Measurements from ENCODE around the gene DUSP21.
"Not testable (repeated sequence)": the region's sequence is repeated elsewhere in the genome, so short reads cannot be mapped to it uniquely, and the experiment has no call there.

Gene DUSP21

GRCh38 chrX:44843753-44844152, at the start of gene DUSP21:
Gene DUSP21, plus strand, starts transcription at chrX:44844021. Its CDS starts 112 bp downstream, at chrX:44844133.
- DNase-seq, result no peak

- no peak for DNase-seq
Measured at GRCh38 chrX:44795945-44796450, 47.8 kb upstream of the DUSP21 start.

GRCh38 chrX:44802613-44803012, 41.2 kb upstream of the DUSP21 start:
- no peak for DNase-seq

DNA sequence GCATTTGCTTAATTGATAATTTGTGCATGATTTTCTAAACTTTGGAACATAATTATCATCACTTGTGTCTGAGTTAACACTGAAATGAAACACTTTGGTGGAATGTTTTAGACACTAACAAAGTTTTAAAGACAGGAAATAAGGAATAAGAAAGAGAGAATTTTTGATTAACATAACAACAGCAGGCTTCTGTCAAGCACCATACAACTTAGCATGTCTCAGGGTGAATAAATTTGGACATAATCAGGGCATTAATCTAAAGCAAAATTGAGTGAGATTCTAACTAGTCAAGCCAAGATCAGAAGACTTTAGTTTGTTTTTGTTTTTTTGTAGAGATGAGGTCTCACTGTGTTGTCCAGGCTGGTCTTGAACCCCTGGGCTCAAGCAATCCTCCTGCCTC, 28.1 kb upstream of the DUSP21 start:
- no peak for DNase-seq

DNA sequence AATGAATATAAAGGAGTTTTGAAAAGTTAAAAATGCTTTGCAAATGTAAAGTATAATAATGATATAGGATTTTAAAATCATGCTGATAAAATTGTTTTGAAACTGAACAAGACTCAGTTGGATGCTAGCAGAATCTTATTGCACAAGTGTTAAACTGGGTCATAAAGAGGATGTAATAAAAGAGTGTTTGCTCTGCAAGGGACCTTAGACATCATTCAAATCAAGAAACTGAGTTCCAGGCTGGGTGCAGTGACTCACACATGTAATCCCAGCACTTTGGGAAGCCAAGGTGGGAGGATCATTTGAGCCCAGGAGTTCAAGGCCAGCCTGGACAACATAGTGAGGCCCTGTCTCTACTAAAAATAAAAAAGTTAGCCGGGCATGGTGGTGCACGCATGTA, 27.5 kb upstream of the DUSP21 start:
- no peak for DNase-seq

DNA sequence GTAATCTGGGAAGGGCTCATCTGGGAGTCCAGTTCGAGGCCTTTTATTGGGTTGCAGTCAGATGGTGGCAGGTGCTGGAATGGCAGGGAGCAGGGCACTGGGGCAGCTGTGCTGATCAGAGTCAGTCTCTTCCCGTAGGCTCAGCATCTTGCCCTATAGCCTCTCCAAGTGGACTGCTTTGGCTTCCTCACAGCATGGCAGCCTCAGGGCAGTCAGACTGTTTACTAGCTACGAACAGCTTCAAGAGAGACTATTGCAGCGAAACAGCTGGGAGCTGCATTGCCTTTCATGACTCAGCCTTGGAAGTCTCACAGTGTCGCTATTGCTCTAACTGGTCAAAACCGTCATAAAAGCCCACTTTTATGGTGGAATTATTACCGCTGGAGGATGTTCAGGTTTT, 26.8 kb upstream of the DUSP21 start:
- no peak for DNase-seq

DNA sequence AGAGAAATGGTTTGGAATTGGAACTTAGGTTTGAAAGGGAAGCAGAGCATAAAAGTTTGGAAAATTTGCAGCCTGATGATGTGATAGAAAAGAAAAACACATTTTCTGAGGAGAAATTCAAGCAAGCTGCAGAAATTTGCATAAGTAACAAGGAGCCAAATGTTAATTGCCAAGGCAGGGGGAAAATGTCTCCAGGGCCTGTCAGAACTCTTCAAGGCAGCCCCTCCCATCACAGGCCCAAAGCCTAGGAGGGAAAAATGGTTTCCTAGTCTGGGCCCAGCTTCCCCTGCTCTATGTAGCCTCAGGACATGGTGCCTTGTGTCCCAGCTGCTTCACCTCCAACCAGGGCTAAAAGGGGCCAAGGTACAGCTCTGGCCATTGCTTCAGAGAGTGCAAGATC, 21.2 kb upstream of the DUSP21 start:
- no peak for DNase-seq

DNA sequence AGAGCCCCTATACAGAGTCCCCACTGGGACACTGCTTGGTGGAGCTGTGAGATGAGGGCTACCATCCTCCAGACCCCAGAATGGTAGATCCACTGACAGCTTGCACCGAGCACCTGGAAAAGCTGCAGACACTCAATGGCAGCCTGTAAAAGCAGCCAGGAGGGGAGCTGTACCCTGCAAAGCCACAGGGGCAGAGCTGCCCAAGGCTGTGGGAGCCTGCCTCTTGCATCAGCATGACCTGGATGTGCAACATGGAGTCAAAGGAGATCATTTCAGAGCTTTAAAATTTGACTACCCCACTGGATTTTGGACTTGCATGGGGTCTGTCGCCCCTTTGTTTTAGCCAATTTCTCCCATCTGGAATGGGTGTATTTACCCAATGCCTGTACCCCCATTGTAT, 20.6 kb upstream of the DUSP21 start:
- not testable (repeated sequence) for DNase-seq

DNA sequence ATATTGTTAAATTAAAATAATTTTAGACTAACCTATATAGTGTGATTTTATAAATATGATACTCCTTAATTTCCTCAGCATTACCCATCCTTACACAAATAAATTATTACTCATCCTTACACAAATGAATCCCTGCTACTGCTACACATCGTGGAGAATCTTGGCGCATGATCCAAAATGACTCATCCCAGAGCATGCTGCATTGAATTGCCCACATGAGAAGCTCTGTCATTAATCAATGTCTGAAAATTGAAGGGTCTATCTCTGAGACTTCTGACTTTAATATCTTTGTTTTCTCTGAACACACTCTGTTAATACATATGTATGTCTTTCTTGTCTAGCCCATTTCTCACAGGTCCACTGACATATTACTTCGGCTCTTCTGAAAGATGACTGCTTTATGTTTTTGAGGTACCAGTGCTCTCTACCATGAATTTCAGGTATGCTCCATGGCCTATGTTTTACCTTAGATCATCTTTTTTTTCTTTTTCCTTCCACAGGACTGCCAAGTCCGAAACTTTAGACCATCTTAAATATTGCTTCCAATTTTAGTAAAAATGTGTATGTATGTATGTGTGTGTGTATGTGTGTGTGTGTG, 15.7 kb upstream of the DUSP21 start:
- no peak for DNase-seq

DNA sequence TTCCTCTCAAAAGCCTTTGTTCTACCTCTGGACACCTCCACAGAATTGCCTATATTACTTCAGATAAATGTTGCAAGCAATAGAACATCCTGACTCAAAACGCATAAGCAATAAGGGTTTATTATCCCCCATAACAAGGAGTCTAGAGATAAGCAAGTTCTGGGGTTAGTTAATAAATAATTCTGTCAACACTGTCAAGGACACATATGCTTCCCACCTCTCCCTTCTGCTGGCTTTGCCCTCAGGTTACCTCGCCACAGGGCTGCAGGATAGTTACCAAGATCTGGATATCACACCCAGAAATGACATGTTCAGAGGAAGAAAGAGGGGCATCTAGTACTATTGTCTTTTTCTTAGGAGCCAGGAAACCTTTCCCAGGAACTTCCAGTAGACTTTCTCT, 14.0 kb upstream of the DUSP21 start:
- no peak for DNase-seq

GRCh38 chrX:44842550-44843317, 1.1 kb upstream of the DUSP21 start:
- no peak for DNase-seq

DNA sequence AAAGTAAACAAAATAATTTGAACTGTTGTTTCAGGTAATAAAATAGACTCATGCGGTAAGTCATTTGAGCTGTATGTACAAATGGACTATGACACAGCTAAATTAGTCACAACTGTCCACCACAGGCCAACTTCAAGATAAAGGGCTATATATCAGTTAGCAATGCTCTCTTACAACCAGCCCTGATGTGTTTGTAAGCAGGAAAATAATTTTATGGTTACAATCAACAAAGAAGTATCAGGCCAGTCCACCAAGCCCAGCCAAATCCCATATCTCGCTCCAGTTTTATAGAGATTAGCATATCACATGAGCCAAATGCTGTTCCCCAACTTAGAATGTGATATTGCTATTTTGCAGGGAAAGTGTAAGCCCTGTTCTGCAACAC, 511 bp upstream of the DUSP21 start:
- DNase-seq, result no peak

DNA sequence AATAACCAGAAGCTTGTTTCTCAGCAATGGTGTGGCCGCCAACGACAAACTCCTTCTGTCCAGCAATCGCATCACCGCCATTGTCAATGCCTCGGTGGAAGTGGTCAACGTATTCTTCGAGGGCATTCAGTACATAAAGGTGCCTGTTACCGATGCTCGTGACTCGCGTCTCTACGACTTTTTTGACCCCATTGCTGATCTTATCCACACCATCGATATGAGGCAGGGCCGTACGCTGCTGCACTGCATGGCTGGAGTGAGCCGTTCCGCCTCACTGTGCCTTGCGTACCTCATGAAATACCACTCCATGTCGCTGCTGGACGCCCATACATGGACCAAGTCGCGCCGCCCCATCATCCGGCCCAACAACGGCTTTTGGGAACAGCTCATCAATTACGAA, 383 bp downstream of the DUSP21 start:
- DNase-seq, result no peak

DNA sequence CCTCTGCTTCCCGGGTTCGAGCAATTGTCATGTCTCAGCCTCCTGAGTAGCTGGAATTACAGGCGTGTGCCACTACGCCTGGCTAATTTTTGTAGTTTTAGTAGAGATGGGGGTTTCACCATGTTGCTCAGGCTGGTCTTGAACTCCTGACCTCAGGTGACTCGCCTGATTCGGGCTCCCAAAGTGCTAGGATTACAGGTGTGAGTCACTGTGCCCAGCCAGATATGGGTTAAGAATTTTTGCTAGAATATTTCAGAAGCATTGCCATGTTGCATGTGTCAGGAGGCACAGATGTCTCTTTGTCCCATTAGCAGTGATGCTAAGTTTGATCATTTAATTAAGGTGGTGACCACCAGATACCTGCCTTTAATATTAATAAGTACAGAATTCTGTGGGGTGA, 7.1 kb downstream of the DUSP21 start:
- not testable (repeated sequence) for DNase-seq

DNA sequence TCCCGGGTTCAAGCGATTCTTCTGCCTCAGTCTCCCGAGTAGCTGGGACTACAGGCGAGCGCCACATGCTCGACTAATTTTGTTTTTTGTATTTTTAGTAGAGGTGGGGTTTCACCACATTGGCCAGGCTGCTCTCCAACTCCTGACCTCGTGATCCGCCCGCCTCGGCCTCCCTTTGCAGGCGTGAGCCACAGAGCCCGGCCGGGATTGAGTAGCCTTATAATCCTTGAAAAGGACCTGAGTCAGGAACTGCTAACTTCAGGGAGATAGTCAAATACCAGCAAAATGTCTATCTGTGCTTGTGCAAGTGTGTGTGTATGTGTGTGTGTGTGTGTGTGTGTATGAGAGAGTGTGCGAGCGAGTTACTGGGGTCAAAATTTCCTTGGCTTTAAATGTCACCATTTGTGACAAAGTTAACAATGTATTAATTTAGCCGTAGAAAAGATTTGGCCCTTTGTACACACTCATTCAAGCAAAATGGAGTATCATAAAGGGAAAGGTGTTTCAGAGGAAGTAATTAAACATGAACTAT, 27.4 kb downstream of the DUSP21 start:
- DNase-seq, result no peak

GRCh38 chrX:44871931-44872820, 28.4 kb downstream of the DUSP21 start:
- DNase-seq, result peak; percentile 7

DNA sequence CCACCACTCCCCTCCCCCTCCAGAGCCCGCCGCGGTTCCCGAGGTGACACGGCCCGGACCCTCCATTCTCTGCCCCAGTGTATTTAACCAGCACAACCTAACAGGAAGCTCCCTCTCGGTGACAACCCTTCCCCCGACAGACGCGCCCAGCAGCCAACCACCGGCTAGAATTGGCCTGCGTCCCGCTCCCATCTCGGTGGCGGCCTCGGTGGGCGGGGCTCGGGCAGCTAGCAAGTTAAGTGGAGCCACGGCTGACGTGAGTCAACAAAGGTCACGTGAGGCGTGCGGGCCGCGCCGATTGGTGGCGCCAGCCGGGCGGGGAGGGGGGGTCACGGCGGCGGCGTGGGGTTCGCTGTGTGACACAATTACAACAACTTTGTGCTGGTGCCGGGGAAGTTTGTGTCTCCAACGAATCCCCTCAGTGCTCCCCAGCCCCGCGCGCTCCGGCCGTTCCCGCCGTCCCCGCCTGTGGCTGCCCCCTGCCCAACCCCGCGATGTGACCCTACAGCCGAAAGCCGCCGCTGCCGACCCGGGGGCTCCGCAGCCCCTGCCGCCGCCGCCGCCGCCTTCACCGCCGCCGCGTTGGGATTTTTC, 29.1 kb downstream of the DUSP21 start, which contains the start of gene KDM6A:
KDM6A (plus strand) TSS at position 368 of the 594 bp plus-strand sequence. CDS start 364 bp downstream, outside the sequence.
- DNase-seq, result peak; percentile 95

DNA sequence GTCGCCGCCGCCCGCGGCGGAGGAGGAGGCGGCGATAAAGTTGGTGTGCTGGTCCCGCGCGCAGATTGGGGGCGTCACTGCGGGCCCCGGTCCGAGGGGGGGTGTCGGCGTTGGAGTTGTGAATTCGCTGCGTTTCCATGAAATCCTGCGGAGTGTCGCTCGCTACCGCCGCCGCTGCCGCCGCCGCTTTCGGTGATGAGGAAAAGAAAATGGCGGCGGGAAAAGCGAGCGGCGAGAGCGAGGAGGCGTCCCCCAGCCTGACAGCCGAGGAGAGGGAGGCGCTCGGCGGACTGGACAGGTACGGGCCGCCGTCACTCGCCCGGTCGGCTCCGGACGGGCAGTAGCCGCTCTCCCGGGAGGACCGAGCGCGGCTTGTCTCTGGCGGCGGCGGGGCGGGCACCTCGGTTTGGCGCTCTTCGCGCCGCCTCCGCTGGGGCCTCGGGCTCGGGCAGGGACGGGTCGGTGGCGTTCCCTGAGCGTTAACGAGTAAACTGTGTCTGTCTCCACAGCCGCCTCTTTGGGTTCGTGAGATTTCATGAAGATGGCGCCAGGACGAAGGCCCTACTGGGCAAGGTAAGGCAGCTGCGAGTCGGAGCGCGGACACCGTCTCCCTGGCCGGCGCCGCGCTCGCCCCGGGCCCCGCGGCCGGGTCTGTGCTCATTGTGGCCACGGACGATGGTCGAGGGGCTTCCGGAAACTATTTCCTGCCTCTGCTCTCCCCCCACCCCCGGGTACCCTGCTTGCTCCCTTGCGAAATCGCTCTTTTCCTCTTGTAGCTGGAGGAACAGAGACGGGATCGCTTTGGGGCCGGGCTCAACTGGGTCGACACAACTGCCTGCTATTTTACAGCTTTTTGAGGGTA, 29.8 kb downstream of the DUSP21 start:
- DNase-seq, result peak; percentile 23

GRCh38 chrX:44874420-44875184, 30.8 kb downstream of the DUSP21 start:
- peak; percentile 45 for DNase-seq

- DNase-seq, result no peak
Measured at GRCh38 chrX:44875185-44875489, 31.3 kb downstream of the DUSP21 start.

DNA sequence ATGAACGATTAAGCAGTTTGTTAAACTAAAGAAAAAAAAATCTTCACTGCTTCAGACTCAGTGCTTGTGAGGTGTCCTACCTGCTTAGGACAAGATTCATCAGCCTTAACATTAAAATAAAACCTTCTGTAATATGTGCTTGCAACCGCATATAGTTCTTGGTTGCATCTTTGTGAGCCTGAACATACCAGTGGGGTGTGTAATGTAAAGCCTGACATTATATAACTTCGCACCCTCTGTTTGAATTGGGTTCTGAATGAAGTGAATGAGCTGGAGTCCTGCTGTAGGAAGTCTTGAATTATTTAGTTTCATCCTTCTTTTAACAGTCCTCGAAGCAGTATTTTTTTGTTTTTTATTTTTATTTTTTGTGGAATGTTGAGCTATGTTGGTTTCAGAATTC, 32.3 kb downstream of the DUSP21 start:
- no peak for DNase-seq

All from stimulated activated CD4-positive, alpha-beta T cell treated with anti-CD3 and anti-CD28 coated beads, Interleukin-1b, Interleukin-23, amount 100 ng/mL, for 48 hours (primary cell).